KOPT-K1 (cell line): ENCODE results near the gene NOS3.
"Not testable (repeated sequence)": the region's sequence is repeated elsewhere in the genome, so short reads cannot be mapped to it uniquely, and the experiment has no call there.

Source experiments
- H3K27ac ChIP-seq: fragments of 200-600 bp; sonication (generic); 2 replicates; pipeline ENCODE4 v1.5.1; 2016; ENCODE audit warnings: antibody characterized with exemption, mild to moderate bottlenecking, low read depth, low read length; ENCODE audit not compliant: poor library complexity, severe bottlenecking
- H3K36me3 ChIP-seq: fragments of 200-600 bp; sonication (generic); 2 replicates; pipeline ENCODE4 v1.5.1; 2017; ENCODE audit warnings: antibody characterized with exemption, mild to moderate bottlenecking, low read length, moderate library complexity; ENCODE audit not compliant: insufficient read depth
- H3K9me3 ChIP-seq: fragments of 200-600 bp; sonication (generic); 2 replicates; pipeline ENCODE4 v1.5.1; 2017; ENCODE audit warnings: antibody characterized with exemption, low read length, mild to moderate bottlenecking; ENCODE audit not compliant: insufficient read depth, poor library complexity, severe bottlenecking

Gene NOS3

GRCh38 chr7:151009327-151010036 is 18.7 kb downstream of the NOS3 start:
- Histone ChIP-seq H3K9me3 (no peaks in the 10 kb centered on the region), H3K27ac (peak overlapping the region; percentile 67), H3K36me3 (no peaks in the 10 kb centered on the region)

DNA sequence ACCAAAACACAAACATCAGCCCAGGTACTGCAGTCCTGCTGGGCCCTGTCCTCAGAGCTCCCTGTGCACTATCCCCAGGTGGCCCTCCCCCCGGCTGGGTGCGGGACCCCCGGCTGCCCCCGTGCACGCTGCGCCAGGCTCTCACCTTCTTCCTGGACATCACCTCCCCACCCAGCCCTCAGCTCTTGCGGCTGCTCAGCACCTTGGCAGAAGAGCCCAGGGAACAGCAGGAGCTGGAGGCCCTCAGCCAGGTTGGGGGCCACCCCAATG is 19.2 kb downstream of the NOS3 start:
- Histone ChIP-seq H3K36me3 (no peaks in the 10 kb centered on the region), H3K9me3 (no peaks in the 10 kb centered on the region), H3K27ac (no peak overlapping the region)

DNA sequence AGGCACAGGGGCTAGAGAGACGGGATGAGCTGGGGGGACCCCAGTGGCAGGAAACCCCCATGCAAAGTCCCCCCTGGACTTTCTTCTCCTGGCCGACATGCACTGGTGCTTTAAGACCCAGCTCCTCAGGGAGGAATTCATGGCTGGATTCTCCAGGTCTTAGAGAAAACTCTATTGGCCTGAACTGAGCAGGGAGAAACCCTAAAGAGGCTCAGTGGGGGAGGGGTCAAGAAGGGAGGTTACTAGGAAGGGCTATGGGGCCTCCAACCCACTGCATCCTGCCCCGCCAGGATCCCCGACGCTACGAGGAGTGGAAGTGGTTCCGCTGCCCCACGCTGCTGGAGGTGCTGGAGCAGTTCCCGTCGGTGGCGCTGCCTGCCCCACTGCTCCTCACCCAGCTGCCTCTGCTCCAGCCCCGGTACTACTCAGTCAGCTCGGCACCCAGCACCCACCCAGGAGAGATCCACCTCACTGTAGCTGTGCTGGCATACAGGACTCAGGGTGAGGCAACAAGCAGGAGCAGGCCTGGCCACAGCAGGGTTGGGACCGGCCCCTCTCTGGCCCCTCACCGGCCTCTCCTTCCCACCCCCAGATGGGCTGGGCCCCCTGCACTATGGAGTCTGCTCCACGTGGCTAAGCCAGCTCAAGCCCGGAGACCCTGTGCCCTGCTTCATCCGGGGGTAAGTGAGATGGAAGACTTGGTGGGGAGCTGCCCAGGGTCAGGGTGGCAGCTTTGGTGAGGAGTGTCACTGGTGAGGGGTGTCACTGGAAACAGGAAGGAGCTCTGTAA is 19.7 kb downstream of the NOS3 start:
- Histone ChIP-seq H3K9me3 (no peaks in the 10 kb centered on the region), H3K36me3 (no peaks in the 10 kb centered on the region), H3K27ac (no peak overlapping the region)

- H3K36me3 ChIP-seq: no peaks in the 10 kb centered on the region
- no peak overlapping the region for H3K27ac ChIP-seq
- H3K9me3 ChIP-seq: no peaks in the 10 kb centered on the region
Measured at GRCh38 chr7:151011097-151011409, 20.2 kb downstream of the NOS3 start.

DNA sequence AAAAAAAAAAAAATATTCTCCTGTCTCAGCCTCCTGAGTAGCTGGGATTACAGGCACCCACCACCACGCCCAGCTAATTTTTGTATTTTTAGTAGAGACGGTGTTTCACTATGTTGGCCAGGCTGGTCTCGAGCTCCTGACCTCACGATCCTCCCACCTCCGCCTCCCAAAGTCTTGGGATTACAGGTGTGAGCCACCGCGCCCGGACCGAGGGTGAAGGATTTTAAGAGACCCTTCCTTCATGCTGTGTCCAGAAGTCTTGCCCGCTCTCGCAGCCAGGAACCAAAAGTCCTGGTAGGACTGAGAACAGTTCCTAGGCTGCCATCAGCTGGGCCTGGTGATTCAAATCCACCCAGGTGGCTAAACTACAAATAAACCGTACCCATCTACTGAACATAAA is 20.8 kb downstream of the NOS3 start:
- H3K36me3 ChIP-seq, H3K27ac ChIP-seq, H3K9me3 ChIP-seq: not testable (repeated sequence)

DNA sequence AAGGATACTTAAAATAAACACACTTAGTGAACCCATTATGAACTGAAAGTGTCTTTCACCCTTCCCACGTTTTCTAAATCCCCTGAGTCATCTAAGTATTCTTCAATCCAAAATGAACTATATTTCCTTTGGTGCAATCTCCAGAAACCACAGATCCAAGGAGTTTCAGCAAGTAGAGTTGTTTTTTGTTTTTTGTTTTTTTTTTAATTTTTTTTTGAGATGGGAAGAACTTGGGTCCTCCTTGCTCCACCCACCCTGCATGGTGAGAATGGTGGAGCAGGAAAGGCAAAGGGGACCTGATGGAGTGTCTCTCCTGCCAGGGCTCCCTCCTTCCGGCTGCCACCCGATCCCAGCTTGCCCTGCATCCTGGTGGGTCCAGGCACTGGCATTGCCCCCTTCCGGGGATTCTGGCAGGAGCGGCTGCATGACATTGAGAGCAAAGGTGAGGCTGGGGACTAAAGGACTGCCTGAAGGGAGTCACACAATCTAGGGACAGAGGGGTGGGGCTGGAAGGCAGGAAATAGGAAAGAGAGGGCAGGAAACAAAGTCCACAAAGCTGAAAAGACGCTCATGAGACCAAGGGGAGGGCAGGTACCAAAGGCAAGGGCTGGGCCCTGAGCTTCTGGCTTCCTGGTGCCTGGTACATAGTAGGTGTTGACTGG is 21.3 kb downstream of the NOS3 start:
- no peaks in the 10 kb centered on the region for H3K36me3 ChIP-seq
- no peaks in the 10 kb centered on the region for H3K9me3 ChIP-seq
- no peak overlapping the region for H3K27ac ChIP-seq

DNA sequence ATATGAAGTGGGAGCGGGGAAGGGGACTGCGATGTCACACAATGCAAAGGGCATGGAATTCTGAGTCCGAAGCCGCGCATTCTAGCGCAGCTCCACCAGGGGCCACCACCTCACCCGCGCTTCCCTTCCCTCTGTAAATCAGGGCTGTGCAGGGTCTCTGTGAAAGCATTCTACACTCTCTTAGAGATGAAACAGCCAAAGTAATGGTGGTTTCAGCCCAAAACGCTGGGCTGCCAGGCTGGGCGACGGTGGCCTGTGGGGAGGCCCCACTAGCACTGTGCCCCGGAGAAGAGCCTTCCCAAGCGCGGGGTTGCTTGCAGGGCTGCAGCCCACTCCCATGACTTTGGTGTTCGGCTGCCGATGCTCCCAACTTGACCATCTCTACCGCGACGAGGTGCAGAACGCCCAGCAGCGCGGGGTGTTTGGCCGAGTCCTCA is 22.1 kb downstream of the NOS3 start:
- no peak overlapping the region for H3K27ac ChIP-seq

DNA sequence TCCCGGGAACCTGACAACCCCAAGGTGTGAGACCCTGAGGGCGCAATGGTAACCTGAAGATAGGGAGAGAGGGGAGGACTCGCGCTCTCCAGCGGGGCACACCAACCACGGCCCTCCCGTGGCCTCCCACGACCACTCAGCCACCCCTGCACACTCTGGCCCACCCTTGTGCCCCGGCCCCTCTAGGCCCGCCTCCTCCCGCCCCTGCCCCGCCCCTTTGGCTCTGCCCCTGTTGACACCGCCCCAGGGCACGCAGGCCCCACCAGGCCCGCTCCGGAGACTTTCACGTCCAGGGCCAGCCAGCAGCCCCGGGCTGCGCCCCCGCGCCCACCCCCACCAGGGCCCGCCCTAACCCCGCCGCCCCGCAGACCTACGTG is 22.5 kb downstream of the NOS3 start:
- H3K27ac ChIP-seq: no peak overlapping the region
- no peaks in the 10 kb centered on the region for H3K36me3 ChIP-seq
- no peaks in the 10 kb centered on the region for H3K9me3 ChIP-seq

More for the DNA sequence above, 22.1 kb downstream of the NOS3 start:
- no peaks in the 10 kb centered on the region for H3K36me3 ChIP-seq
- no peaks in the 10 kb centered on the region for H3K9me3 ChIP-seq

- H3K27ac ChIP-seq: no peak overlapping the region
- H3K36me3 ChIP-seq: no peaks in the 10 kb centered on the region
- H3K9me3 ChIP-seq: no peaks in the 10 kb centered on the region
Measured at GRCh38 chr7:151013733-151014497, 23.1 kb downstream of the NOS3 start.

GRCh38 chr7:151014950-151015349 is 24.1 kb downstream of the NOS3 start:
- no peaks in the 10 kb centered on the region for H3K36me3 ChIP-seq
- no peaks in the 10 kb centered on the region for H3K9me3 ChIP-seq
- H3K27ac ChIP-seq: no peak overlapping the region

DNA sequence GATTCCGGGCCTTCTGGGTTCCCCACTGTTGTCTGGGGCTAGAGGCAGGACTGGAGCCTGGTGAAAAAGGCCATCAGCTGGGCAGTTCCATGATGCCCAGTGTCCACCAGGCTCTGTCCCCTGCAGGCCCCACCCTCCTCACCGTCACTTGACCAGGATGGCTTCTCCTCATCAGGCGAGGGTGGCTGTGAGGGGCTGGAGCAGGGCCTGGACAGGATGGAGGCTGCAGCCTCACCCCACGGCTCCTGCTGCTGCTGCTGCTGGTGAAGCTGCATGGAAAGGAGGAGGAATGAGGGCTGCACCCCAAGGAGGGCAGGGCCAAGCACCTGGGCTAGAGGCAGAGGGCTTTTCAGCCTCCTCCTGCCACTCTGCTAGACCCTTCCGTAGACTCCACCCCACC is 25.1 kb downstream of the NOS3 start:
- Histone ChIP-seq H3K36me3 (no peaks in the 10 kb centered on the region), H3K27ac (no peak overlapping the region), H3K9me3 (no peaks in the 10 kb centered on the region)

GRCh38 chr7:151016505-151016904 is 25.7 kb downstream of the NOS3 start:
- no peaks in the 10 kb centered on the region for H3K36me3 ChIP-seq
- no peaks in the 10 kb centered on the region for H3K9me3 ChIP-seq
- H3K27ac ChIP-seq: no peak overlapping the region

- H3K27ac ChIP-seq: no peak overlapping the region
- H3K9me3 ChIP-seq: no peaks in the 10 kb centered on the region
- no peaks in the 10 kb centered on the region for H3K36me3 ChIP-seq
Measured at GRCh38 chr7:151016942-151017341, 26.1 kb downstream of the NOS3 start.

DNA sequence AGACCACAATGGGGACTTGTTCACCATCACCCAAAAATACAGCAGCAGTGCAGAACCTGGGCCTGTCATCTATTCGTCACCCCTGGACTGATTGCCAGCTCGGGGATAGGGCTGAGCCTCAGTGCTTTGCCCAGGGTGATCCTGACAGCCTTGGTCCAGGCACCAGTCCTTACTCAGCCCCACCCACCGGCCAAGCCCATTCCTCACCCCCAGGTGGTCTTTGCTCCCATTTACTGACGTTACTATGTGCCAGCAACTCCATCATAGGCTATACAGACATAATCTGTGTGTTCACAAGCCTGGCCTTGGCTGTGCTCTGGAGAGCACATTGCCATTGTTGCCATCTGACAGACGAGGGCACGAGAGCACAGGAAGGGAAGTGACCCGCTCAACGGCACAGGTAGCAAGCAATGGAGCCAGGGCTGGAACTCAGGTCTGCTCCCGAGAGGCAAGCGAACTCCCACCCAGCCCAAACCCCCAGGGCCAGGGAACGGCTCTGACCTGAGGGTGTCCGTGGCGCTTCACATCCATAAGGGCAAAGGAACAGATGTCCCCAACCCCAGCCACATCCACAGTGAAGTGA is 26.6 kb downstream of the NOS3 start:
- H3K27ac ChIP-seq: no peak overlapping the region
- H3K36me3 ChIP-seq: no peaks in the 10 kb centered on the region
- no peaks in the 10 kb centered on the region for H3K9me3 ChIP-seq

DNA sequence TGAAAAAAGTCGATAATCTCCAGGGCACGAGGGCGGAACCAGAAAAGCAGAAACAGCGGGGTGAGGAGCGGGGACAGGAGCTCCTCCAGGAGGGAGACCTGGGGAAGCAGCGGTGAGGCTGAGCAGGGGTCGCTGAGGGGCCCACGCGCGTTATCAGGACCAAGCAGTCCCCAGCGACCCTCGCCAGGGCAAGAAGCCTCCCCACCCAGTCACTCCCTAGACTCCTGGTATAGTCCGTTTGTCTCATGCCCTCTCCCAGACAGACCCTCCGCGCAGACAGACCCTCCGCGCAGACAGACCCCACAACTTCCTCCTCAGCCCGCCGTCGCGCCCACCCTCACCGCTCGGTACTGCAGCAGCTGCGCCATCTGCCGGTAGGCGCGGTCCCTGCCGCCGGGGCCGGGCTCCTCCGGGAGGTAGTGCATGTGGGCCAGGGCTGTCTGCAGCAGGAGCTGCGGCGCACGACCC is 27.2 kb downstream of the NOS3 start:
- Histone ChIP-seq H3K36me3 (no peaks in the 10 kb centered on the region), H3K9me3 (no peaks in the 10 kb centered on the region), H3K27ac (no peak overlapping the region)
